IPS-NIHi7 (cell line): Measurements from ENCODE around the gene PARP1.
"Not testable (repeated sequence)": the region's sequence is repeated elsewhere in the genome, so short reads cannot be mapped to it uniquely, and the experiment has no call there.

ENCODE experiments used
- DNase-seq: peaks from one replicate; pipeline ENCODE4 v3.0.0; 2012; ENCODE audit warnings: mixed read lengths; ENCODE audit errors: extremely low spot score

Gene PARP1

GRCh38 chr1:226428791-226429461 is 21.0 kb upstream of the PARP1 start:
- DNase-seq, result no peak

- no peak for DNase-seq
These were observed 20.5 kb upstream of the PARP1 start for GRCh38 chr1:226428348-226428747.

- no peak for DNase-seq
These were observed 19.2 kb upstream of the PARP1 start for GRCh38 chr1:226427131-226427530.

- DNase-seq, result not testable (repeated sequence)
These were observed 18.5 kb upstream of the PARP1 start for GRCh38 chr1:226426395-226426794.

GRCh38 chr1:226425431-226426031 is 17.6 kb upstream of the PARP1 start:
- no peak for DNase-seq

- DNase-seq, result no peak
These were observed 17.1 kb upstream of the PARP1 start for GRCh38 chr1:226425004-226425378.

- DNase-seq, result peak; percentile 37
These were observed 16.5 kb upstream of the PARP1 start for GRCh38 chr1:226424221-226425003.

- DNase-seq, result no peak
These were observed 14.6 kb upstream of the PARP1 start for GRCh38 chr1:226422478-226422877.

GRCh38 chr1:226420897-226421296 is 13.0 kb upstream of the PARP1 start:
- no peak for DNase-seq

GRCh38 chr1:226420328-226420727 is 12.4 kb upstream of the PARP1 start:
- no peak for DNase-seq

GRCh38 chr1:226419284-226420029 is 11.6 kb upstream of the PARP1 start:
- no peak for DNase-seq

GRCh38 chr1:226417830-226418546 is 10.1 kb upstream of the PARP1 start:
- DNase-seq, result no peak

GRCh38 chr1:226417350-226417749 is 9.5 kb upstream of the PARP1 start:
- no peak for DNase-seq

GRCh38 chr1:226414098-226414698 is 6.3 kb upstream of the PARP1 start:
- DNase-seq, result no peak

GRCh38 chr1:226411619-226412018 is 3.7 kb upstream of the PARP1 start:
- no peak for DNase-seq

GRCh38 chr1:226410958-226411357 is 3.1 kb upstream of the PARP1 start:
- no peak for DNase-seq

GRCh38 chr1:226409392-226409791 is 1.5 kb upstream of the PARP1 start:
- DNase-seq, result no peak

GRCh38 chr1:226408285-226409184 is 642 bp upstream of the PARP1 start:
- DNase-seq, result no peak

GRCh38 chr1:226407199-226407496 is 745 bp downstream of the PARP1 start:
- DNase-seq, result no peak

GRCh38 chr1:226406401-226406881 is 1.5 kb downstream of the PARP1 start:
- DNase-seq, result no peak
